HepG2 (cell line): ENCODE data around the gene PTPRQ.

ENCODE experiments used
- FIP1L1 ChIP-seq: fragments of 200-400 bp; formaldehyde crosslinking; IDR thresholded peaks from 2 replicates; pipeline ENCODE4 v1.6.1; 2018; ENCODE audit warnings: low read depth, mild to moderate bottlenecking, low read length, moderate library complexity, borderline replicate concordance; ENCODE audit not compliant: insufficient read depth
- POLR2A ChIP-seq, 2 experiments: IDR thresholded peaks; 2 replicates each; pipeline ENCODE4 v1.6.1; 2011; ENCODE audit warnings: low read depth in 2 of 2, low read length in 2 of 2, mild to moderate bottlenecking in 1 of 2, moderate library complexity in 1 of 2; ENCODE audit not compliant: insufficient read depth in 1 of 2
- ZNF382 ChIP-seq: sonication (generic); formaldehyde crosslinking; IDR thresholded peaks from 2 replicates; pipeline ENCODE4 v1.5.0; 2020; ENCODE audit warnings: missing genetic modification reagents, mild to moderate bottlenecking, borderline replicate concordance

GRCh38 chr12:80707126-80707829, 263.2 kb downstream of the PTPRQ start, which contains the start of gene MYF6:
- TF ChIP-seq ZNF382 (CRISPR knock-in tag) (no peak), FIP1L1 (no peak), POLR2A (IDR thresholded peaks at IDR 0.05; ENCODE audit: insufficient read depth in 1 of 2, low read depth in 2 of 2, low read length in 2 of 2) (no peak)
